Prostate gland (tissue), 2 donors: ENCODE measurements around the gene CDK5RAP2.

Experiments used
- CTCF ChIP-seq, 4 experiments: fragments of 200-600 bp in 2 of 4; fragments of 450-650 bp in 2 of 4; sonication (generic) in 2 of 4; IDR thresholded peaks; 1 replicate in 3 of 4; 2 replicates in 1 of 4; pipeline ENCODE4 v1.5.1; 2016 to 2019; ENCODE audit warnings: antibody characterized with exemption in 4 of 4, mild to moderate bottlenecking in 2 of 4, moderate library complexity in 2 of 4
- POLR2A ChIP-seq: fragments of 450-650 bp; IDR thresholded peaks from one replicate; pipeline ENCODE4 v1.6.1; 2016; ENCODE audit warnings: antibody characterized with exemption, mild to moderate bottlenecking
- POLR2AphosphoS5 ChIP-seq: sonication (generic); formaldehyde crosslinking; IDR thresholded peaks from one replicate; pipeline ENCODE4 v1.6.1; 2017; ENCODE audit warnings: antibody characterized with exemption

GRCh38 chr9:120536094-120536493 lies 43.9 kb downstream of the CDK5RAP2 start:
- TF ChIP-seq CTCF (IDR thresholded peaks at IDR 0.05) (no peak), POLR2A (no peak), POLR2AphosphoS5 (no peak)
